ENCODE measurements around the gene SLC25A19.
A peak's percentile ranks its signal among the peaks of the same experiment; 100 is the strongest.
"Not testable (repeated sequence)": the region's sequence is repeated elsewhere in the genome, so short reads cannot be mapped to it uniquely, and the experiment has no call there.

Gene SLC25A19

GRCh38 chr17:75267411-75268232 lies 21.6 kb downstream of the SLC25A19 start:
- no peak for DNase-seq

GRCh38 chr17:75267153-75267410 lies 22.2 kb downstream of the SLC25A19 start:
- DNase-seq = peak in 7 of 51 donors; percentile 30 to 62 (median 46)

- peak in 24 of 51 donors; percentile 11 to 65 (median 38) for DNase-seq
Observed at GRCh38 chr17:75266316-75267152, 22.7 kb downstream of the SLC25A19 start.

GRCh38 chr17:75265614-75266315 lies 23.5 kb downstream of the SLC25A19 start:
- DNase-seq = no peak

- DNase-seq = no peak
Observed at GRCh38 chr17:75263055-75263454, 26.2 kb downstream of the SLC25A19 start.

GRCh38 chr17:75262112-75262606 lies 27.1 kb downstream of the SLC25A19 start:
- DNase-seq = peak in 1 of 51 donors; percentile 66

GRCh38 chr17:75261336-75262111 lies 27.7 kb downstream of the SLC25A19 start, which contains the start of the genes GGA3 and MRPS7:
Gene GGA3 (minus strand): TSS chr17:75261606. CDS start chr17:75261587, 19 bp downstream.
Gene MRPS7 (plus strand): TSS chr17:75261879. CDS start chr17:75261901, 22 bp downstream.
- peak; percentile 66 to 98 (median 90) for DNase-seq

- DNase-seq = peak in 1 of 51 donors; percentile 42
Observed at GRCh38 chr17:75260641-75261335, 28.4 kb downstream of the SLC25A19 start.

- DNase-seq = not testable (repeated sequence)
Observed at GRCh38 chr17:75257228-75257627, 32.0 kb downstream of the SLC25A19 start.

- DNase-seq = not testable (repeated sequence)
Observed at GRCh38 chr17:75255954-75256698, 33.1 kb downstream of the SLC25A19 start.

- no peak for DNase-seq
Observed at GRCh38 chr17:75252039-75252816, 37.0 kb downstream of the SLC25A19 start.

- DNase-seq = peak in 1 of 51 donors; percentile 74
Observed at GRCh38 chr17:75250009-75250471, 39.2 kb downstream of the SLC25A19 start.

GRCh38 chr17:75249564-75249963 lies 39.7 kb downstream of the SLC25A19 start:
- DNase-seq = no peak

- no peak for DNase-seq
Observed at GRCh38 chr17:75246404-75246803, 42.8 kb downstream of the SLC25A19 start.

GRCh38 chr17:75245011-75245410 lies 44.2 kb downstream of the SLC25A19 start:
- DNase-seq = no peak

- DNase-seq = peak in 1 of 51 donors; percentile 25
Observed at GRCh38 chr17:75244133-75244866, 44.9 kb downstream of the SLC25A19 start.

GRCh38 chr17:75242461-75243042 lies 46.7 kb downstream of the SLC25A19 start:
- DNase-seq = no peak
